K562 (cell line): Measurements from ENCODE around the gene GSK3B. TPM values are rescaled to one million over a fixed set of nuclear protein-coding genes. Genes with fewer than 3 reads are reported as not detected.

Source experiments
- BHLHE40 ChIP-seq: IDR thresholded peaks from 2 replicates; pipeline ENCODE4 v1.6.1; 2011; ENCODE audit warnings: low read length, improper control_type of control experiment
- CCNT2 ChIP-seq: IDR thresholded peaks from 2 replicates; pipeline ENCODE4 v1.6.1; 2011; ENCODE audit warnings: borderline replicate concordance, low read depth, mild to moderate bottlenecking, moderate library complexity, mixed read lengths, low read length; ENCODE audit not compliant: insufficient read length; ENCODE audit errors: extremely low read depth
- FOXJ2 ChIP-seq: fragments of 200-800 bp; sonication (Bioruptor generic); IDR thresholded peaks from 2 replicates; pipeline ENCODE4 v1.6.1; 2016; ENCODE audit warnings: missing genetic modification characterization, missing compliant biosample characterization
- HDAC3 ChIP-seq: fragments of 450-650 bp; IDR thresholded peaks from 2 replicates; pipeline ENCODE4 v1.6.1; 2018; ENCODE audit warnings: borderline replicate concordance, mild to moderate bottlenecking, moderate library complexity; ENCODE audit not compliant: partially characterized antibody
- KDM1A ChIP-seq, 2 experiments: fragments of 450-650 bp; IDR thresholded peaks; 2 replicates each; pipeline ENCODE4 v1.6.1; 2016; ENCODE audit warnings: mild to moderate bottlenecking in 2 of 2
- NFE2L1 ChIP-seq: fragments of 450-650 bp; IDR thresholded peaks from 2 replicates; pipeline ENCODE4 v1.6.1; 2016; ENCODE audit warnings: missing genetic modification characterization, low read depth, mild to moderate bottlenecking, missing compliant biosample characterization, moderate library complexity, borderline replicate concordance
- NFYB ChIP-seq: IDR thresholded peaks from 2 replicates; pipeline ENCODE4 v1.6.1; 2011; ENCODE audit warnings: mild to moderate bottlenecking, moderate library complexity; ENCODE audit not compliant: insufficient read length; ENCODE audit errors: extremely low read depth
- PCBP2 ChIP-seq: fragments of 200-400 bp; formaldehyde crosslinking; IDR thresholded peaks from 2 replicates; pipeline ENCODE4 v1.6.1; 2018; ENCODE audit warnings: low read length, low read depth, mild to moderate bottlenecking, moderate library complexity; ENCODE audit not compliant: poor library complexity, severe bottlenecking
- POLR2A ChIP-seq: fragments of 450-650 bp; conservative IDR thresholded peaks from 2 replicates; pipeline ENCODE4 v1.6.1; 2016
- POLR2AphosphoS5 ChIP-seq: IDR thresholded peaks from 2 replicates; pipeline ENCODE4 v1.6.1; 2011; ENCODE audit warnings: mild to moderate bottlenecking, low read depth, low read length, moderate library complexity; ENCODE audit not compliant: control insufficient read depth, insufficient read depth
- RCOR1 ChIP-seq, 2 experiments: IDR thresholded peaks; 2 replicates each; pipeline ENCODE4 v1.6.1; 2012; ENCODE audit warnings: low read depth in 2 of 2, low read length in 2 of 2, borderline replicate concordance in 1 of 2, improper control_type of control experiment in 1 of 2
- SETDB1 ChIP-seq: IDR thresholded peaks from one replicate; pipeline ENCODE4 v1.6.1; 2012; ENCODE audit warnings: low read length, control low read depth, inconsistent platforms
- SIX5 ChIP-seq, 2 experiments: IDR thresholded peaks; 2 replicates each; pipeline ENCODE4 v1.6.1; 2011; ENCODE audit warnings: low read length in 2 of 2, borderline replicate concordance in 1 of 2, low read depth in 1 of 2, mild to moderate bottlenecking in 1 of 2, moderate library complexity in 1 of 2; ENCODE audit not compliant: insufficient read depth in 1 of 2
- SMARCA5 ChIP-seq: fragments of 450-650 bp; IDR thresholded peaks from 2 replicates; pipeline ENCODE4 v1.6.1; 2016
- TAF7 ChIP-seq: fragments of 450-650 bp; IDR thresholded peaks from 2 replicates; pipeline ENCODE4 v1.6.1; 2016; ENCODE audit warnings: missing genetic modification characterization, missing compliant biosample characterization
- TAF9B ChIP-seq: fragments of 450-650 bp; IDR thresholded peaks from 2 replicates; pipeline ENCODE4 v1.6.1; 2018; ENCODE audit warnings: mild to moderate bottlenecking; ENCODE audit not compliant: partially characterized antibody
- TSC22D4 ChIP-seq: fragments of 450-650 bp; IDR thresholded peaks from 2 replicates; pipeline ENCODE4 v1.6.1; 2016; ENCODE audit warnings: missing genetic modification characterization, missing biosample characterization, control low read depth
- ZFX ChIP-seq: sonication (generic); formaldehyde crosslinking; IDR thresholded peaks from 2 replicates; pipeline ENCODE4 v1.8.0; 2022; ENCODE audit warnings: mild to moderate bottlenecking, missing genetic modification reagents, moderate library complexity
- ZNF431 ChIP-seq: sonication (generic); formaldehyde crosslinking; IDR thresholded peaks from 2 replicates; pipeline ENCODE4 v1.8.0; 2022; ENCODE audit warnings: mild to moderate bottlenecking, missing genetic modification reagents
- ZNF699 ChIP-seq: fragments of 250-450 bp; sonication (Bioruptor Pico); IDR thresholded peaks from 2 replicates; pipeline ENCODE4 v1.8.0; 2021; ENCODE audit warnings: mild to moderate bottlenecking, moderate library complexity; ENCODE audit not compliant: insufficient replicate concordance
- polyA plus RNA-seq, 8 experiments: library from polyadenylated mRNA; depleted of rRNA in 4 of 8; stranded (reverse) in 5 of 8; unstranded in 3 of 8; fragments of >200 nt; fragmentation: Nextera tagmentation in 2 of 8; fragmentation: Illumina TruSeq in 1 of 8; extraction: Ambion mirVana in 2 of 8; extraction: Trizol in 1 of 8; gene quantifications; 2 replicates each; pipeline versions ENCODE4 v1.2.1 to v1.2.3, GENCODE V29; 2011 to 2014; ENCODE audit warnings: inconsistent platforms in 1 of 8, missing spikeins in 1 of 8
- total RNA-seq, 7 experiments: library from RNA; depleted of rRNA in 6 of 7; stranded (reverse); fragments of >200 nt in 6 of 7; fragmentation: Illumina TruSeq in 2 of 7; extraction: Trizol in 2 of 7; gene quantifications; 2 replicates each; pipeline versions ENCODE4 v1.2.1 to v1.2.3, GENCODE V29; 2011 to 2021; ENCODE audit warnings: low replicate concordance in 1 of 7
- TF ChIP-seq, protein P1 (sequence below): sonication (generic); formaldehyde crosslinking; IDR thresholded peaks from 2 replicates; pipeline ENCODE4 v1.8.0; 2022; ENCODE audit warnings: mild to moderate bottlenecking, missing genetic modification reagents
- TF ChIP-seq, protein P2 (sequence below): fragments of 200-800 bp; sonication (Bioruptor generic); IDR thresholded peaks from 2 replicates; pipeline ENCODE4 v1.6.1; 2017; ENCODE audit warnings: missing genetic modification characterization, missing compliant biosample characterization

GSK3B gene
- total and polyA plus RNA-seq, 9 of the 15 experiments (the other 6 are each of a cell fraction or from before 2014, with no cell fraction given): 4.7 to 25.0 (median 18.7) TPM

DNA sequence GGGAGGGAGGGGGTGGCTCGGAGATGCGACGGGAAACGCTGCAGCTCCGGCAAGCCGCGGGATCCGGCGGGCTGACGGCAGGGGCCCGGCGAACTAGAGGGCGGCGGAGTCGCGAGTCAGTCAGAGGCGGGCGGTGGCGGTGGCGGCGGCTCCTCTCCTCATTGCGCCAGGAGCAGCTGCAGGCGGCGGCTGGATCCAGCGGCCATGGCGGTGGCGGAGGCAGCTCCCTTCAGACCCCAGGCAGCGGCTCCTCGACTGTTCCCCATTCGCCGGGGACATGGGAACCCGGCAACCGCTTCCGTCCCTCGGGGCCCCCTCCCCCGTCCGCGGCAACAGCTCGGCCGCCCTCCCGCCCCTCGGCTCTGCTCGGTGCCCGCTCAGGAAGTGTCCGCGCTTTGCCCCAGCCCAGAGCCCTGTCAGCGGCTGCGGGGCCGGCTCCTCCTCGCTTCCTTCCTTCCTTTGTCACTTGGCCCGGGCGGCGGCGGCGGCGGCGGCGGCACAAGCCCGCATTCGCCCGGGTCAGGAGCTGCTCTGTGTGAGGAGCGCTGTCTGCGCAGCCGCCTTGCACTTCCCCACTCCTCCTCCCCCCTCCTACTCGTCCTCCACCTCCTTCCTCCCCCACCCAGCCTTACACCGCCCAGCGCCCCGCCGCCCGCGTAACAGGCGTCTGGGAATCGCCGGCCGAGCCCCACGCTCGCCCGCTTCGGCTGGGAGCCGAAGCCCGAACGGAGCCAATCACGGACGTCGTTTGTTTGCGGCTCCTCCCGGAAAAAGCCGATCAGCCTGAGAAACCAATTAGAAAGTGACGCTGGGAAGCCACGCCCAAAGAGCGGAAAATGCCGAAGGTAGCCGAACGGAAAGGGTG lies at the start of gene GSK3B (continued):
- TF ChIP-seq SIX5 (IDR thresholded peaks at IDR 0.05; ENCODE audit: borderline replicate concordance in 1 of 2, insufficient read depth in 1 of 2, low read depth in 1 of 2, low read length in 2 of 2) (no peak), ZNF699 (no peak), HDAC3 (peak; percentile 100), FOXJ2 (no peak), TAF9B (peak; percentile 48), NFYB (no peak), POLR2A (peak; percentile 84), NFE2L1 (tag) (no peak), POLR2AphosphoS5 (peak; percentile 46; the same call in 1 of the 2 replicates), TSC22D4 (tag) (no peak), ZFX (peak; percentile 57), SMARCA5 (no peak), ZNF431 (CRISPR knock-in tag) (no peak), BHLHE40 (0 out of 2 replicates have a peak, but pooled peaks have one; percentile 4), RCOR1 (IDR thresholded peaks at IDR 0.05; ENCODE audit: borderline replicate concordance in 1 of 2, low read depth in 2 of 2, low read length in 2 of 2) (0 out of 4 replicates have a peak, but pooled peaks of 1 of the 2 experiments have one; percentile 7), PCBP2 (peak; percentile 47), KDM1A (IDR thresholded peaks at IDR 0.05) (peak in 1 of 2 experiments; percentile 97; a peak in 2 of 4 replicates), CCNT2 (peak; percentile 24), SETDB1 (no peak), TAF7 (tag) (peak; percentile 37; the same call in 1 of the 2 replicates)
- TF ChIP-seq, protein P1, sequence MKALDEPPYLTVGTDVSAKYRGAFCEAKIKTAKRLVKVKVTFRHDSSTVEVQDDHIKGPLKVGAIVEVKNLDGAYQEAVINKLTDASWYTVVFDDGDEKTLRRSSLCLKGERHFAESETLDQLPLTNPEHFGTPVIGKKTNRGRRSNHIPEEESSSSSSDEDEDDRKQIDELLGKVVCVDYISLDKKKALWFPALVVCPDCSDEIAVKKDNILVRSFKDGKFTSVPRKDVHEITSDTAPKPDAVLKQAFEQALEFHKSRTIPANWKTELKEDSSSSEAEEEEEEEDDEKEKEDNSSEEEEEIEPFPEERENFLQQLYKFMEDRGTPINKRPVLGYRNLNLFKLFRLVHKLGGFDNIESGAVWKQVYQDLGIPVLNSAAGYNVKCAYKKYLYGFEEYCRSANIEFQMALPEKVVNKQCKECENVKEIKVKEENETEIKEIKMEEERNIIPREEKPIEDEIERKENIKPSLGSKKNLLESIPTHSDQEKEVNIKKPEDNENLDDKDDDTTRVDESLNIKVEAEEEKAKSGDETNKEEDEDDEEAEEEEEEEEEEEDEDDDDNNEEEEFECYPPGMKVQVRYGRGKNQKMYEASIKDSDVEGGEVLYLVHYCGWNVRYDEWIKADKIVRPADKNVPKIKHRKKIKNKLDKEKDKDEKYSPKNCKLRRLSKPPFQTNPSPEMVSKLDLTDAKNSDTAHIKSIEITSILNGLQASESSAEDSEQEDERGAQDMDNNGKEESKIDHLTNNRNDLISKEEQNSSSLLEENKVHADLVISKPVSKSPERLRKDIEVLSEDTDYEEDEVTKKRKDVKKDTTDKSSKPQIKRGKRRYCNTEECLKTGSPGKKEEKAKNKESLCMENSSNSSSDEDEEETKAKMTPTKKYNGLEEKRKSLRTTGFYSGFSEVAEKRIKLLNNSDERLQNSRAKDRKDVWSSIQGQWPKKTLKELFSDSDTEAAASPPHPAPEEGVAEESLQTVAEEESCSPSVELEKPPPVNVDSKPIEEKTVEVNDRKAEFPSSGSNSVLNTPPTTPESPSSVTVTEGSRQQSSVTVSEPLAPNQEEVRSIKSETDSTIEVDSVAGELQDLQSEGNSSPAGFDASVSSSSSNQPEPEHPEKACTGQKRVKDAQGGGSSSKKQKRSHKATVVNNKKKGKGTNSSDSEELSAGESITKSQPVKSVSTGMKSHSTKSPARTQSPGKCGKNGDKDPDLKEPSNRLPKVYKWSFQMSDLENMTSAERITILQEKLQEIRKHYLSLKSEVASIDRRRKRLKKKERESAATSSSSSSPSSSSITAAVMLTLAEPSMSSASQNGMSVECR (CRISPR knock-in tag): peak; percentile 49; the same call in 1 of the 2 replicates
- TF ChIP-seq, protein P2, sequence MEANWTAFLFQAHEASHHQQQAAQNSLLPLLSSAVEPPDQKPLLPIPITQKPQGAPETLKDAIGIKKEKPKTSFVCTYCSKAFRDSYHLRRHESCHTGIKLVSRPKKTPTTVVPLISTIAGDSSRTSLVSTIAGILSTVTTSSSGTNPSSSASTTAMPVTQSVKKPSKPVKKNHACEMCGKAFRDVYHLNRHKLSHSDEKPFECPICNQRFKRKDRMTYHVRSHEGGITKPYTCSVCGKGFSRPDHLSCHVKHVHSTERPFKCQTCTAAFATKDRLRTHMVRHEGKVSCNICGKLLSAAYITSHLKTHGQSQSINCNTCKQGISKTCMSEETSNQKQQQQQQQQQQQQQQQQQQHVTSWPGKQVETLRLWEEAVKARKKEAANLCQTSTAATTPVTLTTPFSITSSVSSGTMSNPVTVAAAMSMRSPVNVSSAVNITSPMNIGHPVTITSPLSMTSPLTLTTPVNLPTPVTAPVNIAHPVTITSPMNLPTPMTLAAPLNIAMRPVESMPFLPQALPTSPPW (CRISPR knock-in tag): peak; percentile 86
